SH-SY5Y (cell line): ENCODE measurements around the gene GALNT6.

Experiments
- GATA2 ChIP-seq: IDR thresholded peaks from 2 replicates; pipeline ENCODE4 v1.6.1; 2011; ENCODE audit warnings: mild to moderate bottlenecking, low read depth, low read length
- GATA3 ChIP-seq: IDR thresholded peaks from 2 replicates; pipeline ENCODE4 v1.6.1; 2011; ENCODE audit warnings: low read depth, mild to moderate bottlenecking, low read length, moderate library complexity

- TF ChIP-seq GATA3 (no peak), GATA2 (no peak)
Measured at GRCh38 chr12:51393676-51394545, 2.7 kb upstream of the GALNT6 start.
